Mesendoderm (in vitro differentiated cells): ENCODE data around the gene KRTAP5-1.

Source experiments
- DNase-seq: peaks from one replicate; pipeline ENCODE4 v3.0.0; 2013
- H2AK5ac ChIP-seq: 2 replicates; pipeline ENCODE4 v1.6.1; 2013; ENCODE audit warnings: low read length, inconsistent platforms
- H2BK120ac ChIP-seq: 2 replicates; pipeline ENCODE4 v1.6.1; 2013; ENCODE audit warnings: low read depth, mild to moderate bottlenecking, low read length, moderate library complexity, mixed read lengths
- H2BK15ac ChIP-seq: replicated peaks from 2 replicates; pipeline ENCODE4 v1.6.1; 2013; ENCODE audit warnings: low read depth, mild to moderate bottlenecking, moderate library complexity
- H2BK5ac ChIP-seq: 2 replicates; pipeline ENCODE4 v1.6.1; 2013; ENCODE audit warnings: low read length, inconsistent platforms
- H3K18ac ChIP-seq: 2 replicates; pipeline ENCODE4 v1.6.1; 2013; ENCODE audit warnings: mild to moderate bottlenecking, low read length, mixed read lengths
- H3K23ac ChIP-seq: one replicate; pipeline ENCODE4 v1.6.1; 2013; ENCODE audit warnings: low read length
- H3K27ac ChIP-seq: 2 replicates; pipeline ENCODE4 v1.5.1; 2013; ENCODE audit warnings: low read depth, mild to moderate bottlenecking, inconsistent platforms, low read length, moderate library complexity
- H3K27me3 ChIP-seq: 2 replicates; pipeline ENCODE4 v1.6.1; 2013; ENCODE audit warnings: low read length, control low read depth, mild to moderate bottlenecking, inconsistent platforms; ENCODE audit not compliant: insufficient read depth, poor library complexity
- H3K36me3 ChIP-seq: 2 replicates; pipeline ENCODE4 v1.6.1; 2013; ENCODE audit warnings: low read length, inconsistent platforms; ENCODE audit not compliant: control insufficient read depth, insufficient read depth
- H3K4ac ChIP-seq: one replicate; pipeline ENCODE4 v1.6.1; 2013; ENCODE audit warnings: low read depth, mild to moderate bottlenecking, low read length, moderate library complexity
- H3K4me1 ChIP-seq: 2 replicates; pipeline ENCODE4 v1.6.1; 2013; ENCODE audit warnings: low read depth, low read length, inconsistent platforms; ENCODE audit not compliant: control insufficient read depth
- H3K4me2 ChIP-seq: 2 replicates; pipeline ENCODE4 v1.6.1; 2013; ENCODE audit warnings: low read length
- H3K4me3 ChIP-seq: 2 replicates; pipeline ENCODE4 v1.5.1; 2013; ENCODE audit warnings: mild to moderate bottlenecking, low read length
- H3K56ac ChIP-seq: one replicate; pipeline ENCODE4 v1.6.1; 2013; ENCODE audit warnings: low read length
- H3K79me1 ChIP-seq: 2 replicates; pipeline ENCODE4 v1.6.1; 2013; ENCODE audit warnings: low read length, inconsistent platforms
- H3K79me2 ChIP-seq: 2 replicates; pipeline ENCODE4 v1.6.1; 2013; ENCODE audit warnings: mild to moderate bottlenecking, low read length; ENCODE audit not compliant: control insufficient read depth, insufficient read depth
- H3K9ac ChIP-seq: 2 replicates; pipeline ENCODE4 v1.6.1; 2013; ENCODE audit warnings: low read length, inconsistent platforms
- H4K5ac ChIP-seq: one replicate; pipeline ENCODE4 v1.6.1; 2013; ENCODE audit warnings: low read length
- H4K8ac ChIP-seq: one replicate; pipeline ENCODE4 v1.6.1; 2013; ENCODE audit warnings: low read depth, mild to moderate bottlenecking, control low read depth, low read length, moderate library complexity
- WGBS: extraction: QIAGEN DNeasy Blood & Tissue Kit; methylation state at CpG from one replicate; pipeline ENCODE4 v1.1.7; 2013; ENCODE audit warnings: low lambda C conversion rate, missing lambda C conversion rate; ENCODE audit not compliant: insufficient coverage; ENCODE audit errors: extremely low coverage; 5-methylcytosine and 5-hydroxymethylcytosine counted together

KRTAP5-1 gene

DNA sequence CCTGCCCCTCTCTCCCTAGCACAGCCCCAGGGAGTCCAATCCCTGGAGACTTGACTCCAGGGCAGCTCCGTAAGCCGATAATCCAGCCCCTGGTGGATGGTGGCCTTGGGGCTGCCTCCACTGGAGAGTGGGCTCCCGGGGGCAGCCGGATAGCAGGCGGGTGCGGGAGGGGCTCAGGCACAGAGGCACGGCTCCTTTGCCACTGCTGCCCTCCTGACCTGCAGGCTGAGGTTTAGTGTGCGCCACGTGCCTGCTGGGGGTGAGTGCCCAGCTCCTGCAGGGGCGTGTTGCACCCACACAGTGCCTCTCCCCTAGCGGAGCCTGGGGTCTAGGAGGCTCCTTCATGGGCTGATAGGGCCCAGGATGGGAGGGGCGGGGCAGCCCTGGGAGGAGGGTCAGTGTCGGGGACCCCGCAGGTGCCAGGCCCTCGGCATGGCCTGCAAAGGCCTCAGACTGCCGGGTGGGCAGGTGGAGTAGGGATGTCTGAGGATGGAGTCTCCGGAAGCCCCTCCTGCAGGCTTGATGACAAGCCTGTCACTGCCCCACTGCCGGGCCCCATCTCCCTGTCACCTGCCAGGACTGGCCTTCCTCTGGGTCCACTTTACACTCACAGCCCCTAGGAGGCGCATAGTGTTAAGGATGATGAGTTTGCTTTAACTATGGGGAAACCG, 18.6 kb downstream of the KRTAP5-1 start:
- no peak overlapping the region for H3K23ac ChIP-seq
- H3K4me2 ChIP-seq = no peak overlapping the region
- H3K36me3 ChIP-seq = no peaks in the 10 kb centered on the region
- H3K27ac ChIP-seq = no peak overlapping the region
- no peak overlapping the region for H3K4ac ChIP-seq
- no CpG with 5 or more reads among the region's 20 CpGs for WGBS
- no peak for DNase-seq
- H3K4me3 ChIP-seq = no peak overlapping the region
- no peaks in the 10 kb centered on the region for H3K27me3 ChIP-seq
- H3K79me1 ChIP-seq = no peaks in the 10 kb centered on the region
- H4K8ac ChIP-seq = no peak overlapping the region
- H2BK15ac ChIP-seq = no peak overlapping the region
- no peak overlapping the region for H3K56ac ChIP-seq
- peaks cover 6% of the 10 kb centered on the region for H3K4me1 ChIP-seq
- no peak overlapping the region for H2BK120ac ChIP-seq
- H4K5ac ChIP-seq = no peak overlapping the region
- no peak overlapping the region for H2AK5ac ChIP-seq
- H3K18ac ChIP-seq = no peak overlapping the region
- no peak overlapping the region for H2BK5ac ChIP-seq
- H3K9ac ChIP-seq = no peak overlapping the region
- H3K79me2 ChIP-seq = no peaks in the 10 kb centered on the region

DNA sequence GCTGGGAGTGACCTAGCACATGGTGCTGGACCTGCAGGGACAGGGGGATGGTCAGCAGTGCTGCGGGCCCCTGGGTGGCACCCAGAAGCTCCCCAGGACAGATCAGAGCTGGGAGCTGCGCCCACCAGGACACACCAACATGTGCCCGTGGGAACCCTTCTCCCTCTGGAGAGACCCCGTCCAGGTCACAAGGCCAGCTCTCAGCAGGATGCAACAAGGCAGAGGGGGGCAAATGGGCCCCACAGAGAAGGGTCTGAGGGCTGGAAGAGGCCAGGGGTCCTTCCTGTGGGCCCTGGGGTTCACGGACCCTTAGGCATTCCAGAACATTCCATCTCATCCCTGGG, 19.2 kb downstream of the KRTAP5-1 start:
- WGBS = no CpG with 5 or more reads among the region's 5 CpGs
- Histone ChIP-seq H3K56ac (no peak overlapping the region), H3K9ac (no peak overlapping the region), H4K8ac (no peak overlapping the region), H2BK120ac (no peak overlapping the region), H3K27me3 (no peaks in the 10 kb centered on the region), H3K27ac (no peak overlapping the region), H3K23ac (no peak overlapping the region), H3K79me2 (no peaks in the 10 kb centered on the region), H3K4ac (no peak overlapping the region), H3K4me3 (no peak overlapping the region), H3K4me2 (no peak overlapping the region), H3K4me1 (peaks cover 6% of the 10 kb centered on the region), H2BK5ac (no peak overlapping the region), H3K36me3 (no peaks in the 10 kb centered on the region), H4K5ac (no peak overlapping the region), H3K79me1 (no peaks in the 10 kb centered on the region), H2AK5ac (no peak overlapping the region), H2BK15ac (no peak overlapping the region), H3K18ac (no peak overlapping the region)
- DNase-seq = no peak

DNA sequence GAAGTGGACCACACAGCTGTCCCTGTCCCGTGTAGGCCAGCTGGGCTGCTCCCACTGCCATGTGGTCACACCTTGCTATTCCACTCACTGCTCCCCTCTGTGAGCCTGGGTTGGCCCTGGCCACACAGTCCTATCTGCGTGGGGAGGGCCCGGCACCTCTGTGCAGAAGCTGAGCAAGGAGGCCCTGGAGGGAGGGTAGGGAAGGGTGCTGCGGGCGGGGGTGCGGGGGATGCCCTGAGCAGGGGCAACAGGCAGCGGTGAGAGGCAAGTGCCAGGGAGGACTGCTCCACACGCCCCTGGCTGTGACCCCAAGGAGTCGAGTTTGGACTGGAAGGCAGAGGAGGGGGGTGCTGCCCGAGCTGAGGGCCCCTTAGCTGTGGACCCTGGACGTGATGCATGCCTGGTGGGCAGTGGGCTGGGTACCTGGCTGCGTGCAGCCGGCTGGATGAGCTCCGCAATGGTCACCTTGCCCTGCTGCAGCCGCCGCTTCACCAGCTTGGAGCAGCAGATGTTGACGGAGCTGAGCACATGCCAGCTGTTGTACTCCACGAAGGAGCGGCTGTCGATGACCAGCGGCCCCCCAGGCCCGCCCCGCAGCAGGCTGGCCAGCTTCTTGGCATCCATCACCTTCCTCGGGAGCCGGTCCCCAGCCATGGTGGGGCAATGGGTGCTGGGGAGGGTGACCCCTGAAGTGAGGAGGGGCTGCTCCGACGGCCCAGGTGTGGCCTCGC, 19.7 kb downstream of the KRTAP5-1 start:
- Histone ChIP-seq H3K27ac (no peak overlapping the region), H3K36me3 (no peaks in the 10 kb centered on the region), H2BK120ac (no peak overlapping the region), H3K27me3 (no peaks in the 10 kb centered on the region), H4K8ac (no peak overlapping the region), H3K4me2 (no peak overlapping the region), H2AK5ac (no peak overlapping the region), H3K4ac (no peak overlapping the region), H3K4me3 (no peak overlapping the region), H3K23ac (no peak overlapping the region), H3K18ac (no peak overlapping the region), H3K79me2 (no peaks in the 10 kb centered on the region), H3K56ac (no peak overlapping the region), H2BK5ac (no peak overlapping the region), H2BK15ac (no peak overlapping the region), H3K4me1 (peaks cover 6% of the 10 kb centered on the region), H3K9ac (no peak overlapping the region), H3K79me1 (no peaks in the 10 kb centered on the region), H4K5ac (no peak overlapping the region)
- no peak for DNase-seq
- no CpG with 5 or more reads among the region's 28 CpGs for WGBS

DNA sequence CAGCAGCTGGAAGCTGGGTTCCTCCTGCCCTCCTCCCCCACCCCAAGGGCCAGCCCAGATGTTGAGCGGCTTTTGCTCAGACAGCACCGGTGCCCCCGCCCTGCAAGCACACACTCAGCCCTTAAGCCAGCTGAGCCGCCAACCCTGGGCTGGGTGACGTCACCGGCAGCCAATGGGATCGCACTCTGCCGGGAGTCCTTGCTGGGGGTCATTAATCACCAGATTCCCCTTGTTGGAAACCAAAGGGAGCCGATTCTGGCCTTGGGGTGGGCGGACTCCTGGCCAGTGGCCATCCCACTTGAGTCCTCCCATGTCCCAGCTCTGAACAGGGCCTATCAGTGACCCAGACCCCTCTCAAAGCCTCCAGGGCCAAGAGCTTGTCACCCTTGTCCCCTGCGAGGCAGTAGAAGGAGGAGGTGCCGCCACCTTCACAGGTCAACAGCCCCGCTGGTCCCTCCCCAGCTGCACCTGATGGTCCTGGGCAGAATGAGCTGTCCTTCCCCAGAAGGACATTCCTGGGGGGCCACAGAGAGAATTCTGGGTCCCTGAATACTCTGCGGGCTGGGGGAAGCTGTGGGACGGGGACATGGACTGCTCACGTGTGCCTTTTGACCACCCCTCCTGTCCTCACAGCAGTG, 20.4 kb downstream of the KRTAP5-1 start:
- Histone ChIP-seq H3K56ac (no peak overlapping the region), H2BK120ac (no peak overlapping the region), H3K9ac (no peak overlapping the region), H3K4me1 (peaks cover 6% of the 10 kb centered on the region), H3K18ac (no peak overlapping the region), H3K23ac (no peak overlapping the region), H3K4ac (no peak overlapping the region), H2BK5ac (no peak overlapping the region), H3K79me2 (no peaks in the 10 kb centered on the region), H4K5ac (no peak overlapping the region), H2BK15ac (no peak overlapping the region), H3K27ac (no peak overlapping the region), H3K36me3 (no peaks in the 10 kb centered on the region), H3K4me2 (no peak overlapping the region), H3K4me3 (no peak overlapping the region), H3K27me3 (no peaks in the 10 kb centered on the region), H3K79me1 (no peaks in the 10 kb centered on the region), H2AK5ac (no peak overlapping the region), H4K8ac (no peak overlapping the region)
- no CpG with 5 or more reads among the region's 16 CpGs for WGBS
- peak; percentile 88 for DNase-seq

DNA sequence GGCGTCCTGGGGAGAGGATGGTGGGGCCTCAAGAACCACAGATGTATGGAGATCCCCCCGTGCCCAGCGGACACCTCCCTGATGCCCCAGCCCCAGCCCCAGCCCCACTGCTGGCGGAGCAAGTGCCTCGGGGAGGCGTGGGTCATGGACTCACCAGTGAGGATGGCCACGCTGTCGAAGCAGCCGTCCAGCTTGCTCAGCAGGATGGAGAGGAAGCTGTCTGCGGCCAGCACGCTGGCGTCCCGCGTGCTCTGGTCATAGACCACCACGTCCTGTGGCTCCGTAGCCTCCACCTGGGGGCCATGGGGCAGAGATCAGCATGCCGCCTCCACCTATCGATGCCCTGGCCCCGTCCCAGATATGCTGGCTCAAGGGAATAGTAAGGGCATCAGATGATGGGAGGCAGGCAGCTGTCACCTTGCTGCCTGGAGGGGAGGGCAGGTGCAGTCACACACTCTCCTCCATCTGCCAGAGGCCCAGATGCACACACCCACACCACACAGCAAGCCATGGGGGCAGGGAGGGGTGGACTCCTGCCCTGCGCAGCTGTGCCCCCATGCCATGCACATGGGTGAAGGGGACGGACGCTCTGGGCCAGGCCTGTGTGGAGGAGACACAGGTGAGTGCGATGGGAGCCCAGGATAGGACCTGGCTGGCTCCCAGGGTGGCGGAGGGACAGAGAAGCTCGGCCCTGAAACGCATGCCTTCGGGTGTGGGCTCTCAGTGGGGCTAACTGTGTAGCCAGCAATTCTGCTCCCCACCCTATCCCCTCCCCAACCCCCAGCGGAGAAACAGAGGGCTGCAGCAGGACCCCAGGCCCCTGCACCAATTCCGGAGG, 21.2 kb downstream of the KRTAP5-1 start:
- Histone ChIP-seq H2BK5ac (no peak overlapping the region), H3K4ac (no peak overlapping the region), H3K56ac (peak overlapping the region; percentile 49), H3K79me1 (no peaks in the 10 kb centered on the region), H3K79me2 (no peaks in the 10 kb centered on the region), H3K23ac (no peak overlapping the region), H3K4me2 (no peak overlapping the region), H3K4me1 (peaks cover 6% of the 10 kb centered on the region), H2BK15ac (no peak overlapping the region), H3K18ac (no peak overlapping the region), H3K27ac (no peak overlapping the region), H4K5ac (no peak overlapping the region), H2BK120ac (no peak overlapping the region), H4K8ac (no peak overlapping the region), H3K9ac (no peak overlapping the region), H3K36me3 (no peaks in the 10 kb centered on the region), H3K4me3 (no peak overlapping the region), H3K27me3 (no peaks in the 10 kb centered on the region), H2AK5ac (no peak overlapping the region)
- no CpG with 5 or more reads among the region's 29 CpGs for WGBS
- no peak for DNase-seq
